Astrocyte of the spinal cord (primary cell): ENCODE data around the gene ACO2.
"Not testable (repeated sequence)": the region's sequence is repeated elsewhere in the genome, so short reads cannot be mapped to it uniquely, and the experiment has no call there.

Experiments
- DNase-seq: peaks from one replicate; pipeline ENCODE4 v3.0.0; 2011; ENCODE audit warnings: low read depth, low spot score
- H3K4me3 ChIP-seq: 2 replicates; pipeline ENCODE4 v1.5.1; 2011; ENCODE audit warnings: low read depth, mild to moderate bottlenecking, low read length, moderate library complexity
- CTCF ChIP-seq: IDR thresholded peaks from 2 replicates; pipeline ENCODE4 v1.5.1; 2012; ENCODE audit warnings: low read depth, mild to moderate bottlenecking, low read length, inconsistent platforms
- in situ Hi-C: cut with HindIII; loops from 2 replicates; pipeline ENCODE4 v1.10.0; 2017; ENCODE audit warnings: low sequenced_read_pairs

ACO2 gene

DNA sequence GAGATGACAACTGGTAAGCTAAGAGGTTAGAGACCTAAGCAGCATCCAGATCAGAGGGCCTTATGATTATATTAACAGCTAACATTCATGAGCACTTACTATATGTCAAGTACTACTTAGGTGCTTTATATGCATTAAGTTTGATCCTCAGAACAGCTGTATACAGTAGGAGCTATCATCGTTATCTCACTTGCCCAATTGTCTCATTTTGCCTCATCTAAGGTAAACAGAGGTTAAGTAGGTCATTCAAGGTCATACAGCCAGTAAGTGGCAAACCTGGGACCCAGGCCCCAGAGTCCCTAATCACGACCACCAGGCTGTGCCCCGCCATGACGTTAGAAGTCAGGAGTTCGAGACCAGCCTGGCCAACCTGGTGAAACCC is 79.9 kb downstream of the ACO2 start:
- TF ChIP-seq CTCF, result no peak
- in situ Hi-C loops, result no loop called here
- DNase-seq, result no peak
- no peak overlapping the region for H3K4me3 ChIP-seq

DNA sequence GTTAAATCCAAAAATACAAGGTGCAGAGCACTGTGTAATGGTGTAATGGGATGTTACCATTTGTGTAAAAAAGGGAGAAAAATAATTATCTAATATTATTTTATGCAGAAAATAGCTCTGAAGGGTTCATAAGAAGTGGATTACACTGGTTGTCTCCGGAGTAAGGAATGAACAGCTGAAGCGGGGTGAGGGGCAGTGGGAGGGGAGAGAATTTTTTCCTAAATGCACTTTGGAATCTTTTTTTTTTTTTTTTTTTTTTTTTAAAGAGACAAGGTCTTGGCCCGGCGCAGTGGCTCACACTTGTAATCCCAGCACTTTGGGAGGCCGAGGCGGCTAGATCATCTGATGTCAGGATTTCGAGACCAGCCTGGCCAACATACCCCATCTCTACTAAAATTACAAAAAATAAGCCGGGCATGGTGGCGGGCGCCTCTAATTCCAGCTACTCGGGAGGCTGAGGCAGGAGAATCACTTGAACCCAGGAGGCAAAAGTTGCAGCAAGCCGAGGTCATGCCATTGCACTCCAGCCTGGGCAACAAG is 82.1 kb downstream of the ACO2 start:
- in situ Hi-C loops, result no loop called here
- no peak overlapping the region for H3K4me3 ChIP-seq
- TF ChIP-seq CTCF, result no peak
- DNase-seq, result no peak

DNA sequence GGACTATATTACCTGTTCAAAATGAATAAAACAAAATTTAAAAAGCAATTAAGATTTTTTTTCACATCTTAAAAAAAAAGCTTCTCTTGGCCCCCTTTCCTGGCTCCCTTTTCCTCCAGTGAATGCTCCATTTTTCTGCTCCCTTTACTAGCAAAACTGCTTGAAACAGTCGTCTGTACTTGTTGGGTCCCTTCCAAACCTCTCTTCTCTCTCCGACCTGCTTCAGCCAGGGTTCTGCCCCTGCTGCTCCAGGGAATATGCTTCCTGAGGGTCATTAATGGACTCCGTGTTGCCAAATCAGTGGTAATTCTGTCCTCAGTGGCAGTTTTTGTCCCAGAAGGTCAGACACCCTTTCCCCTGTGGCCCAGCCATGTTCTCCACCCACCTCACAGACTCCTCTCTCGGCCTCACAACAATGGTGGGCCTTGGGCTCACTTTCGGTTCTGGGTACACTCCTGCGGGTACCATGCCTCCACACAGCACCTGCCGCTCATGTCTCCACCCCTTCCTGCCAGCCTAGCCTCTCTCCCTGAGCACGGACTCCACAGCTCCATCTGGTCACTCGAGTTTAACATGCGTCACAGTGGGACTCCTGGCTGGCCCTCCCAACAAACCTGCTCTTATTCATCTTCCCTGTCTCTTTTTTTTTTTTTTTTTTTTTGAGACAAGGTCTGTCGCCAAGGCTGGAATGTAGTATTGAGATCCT is 83.1 kb downstream of the ACO2 start:
- H3K4me3 ChIP-seq, result no peak overlapping the region
- TF ChIP-seq CTCF, result no peak
- no peak for DNase-seq
- in situ Hi-C loops, result no loop called here

DNA sequence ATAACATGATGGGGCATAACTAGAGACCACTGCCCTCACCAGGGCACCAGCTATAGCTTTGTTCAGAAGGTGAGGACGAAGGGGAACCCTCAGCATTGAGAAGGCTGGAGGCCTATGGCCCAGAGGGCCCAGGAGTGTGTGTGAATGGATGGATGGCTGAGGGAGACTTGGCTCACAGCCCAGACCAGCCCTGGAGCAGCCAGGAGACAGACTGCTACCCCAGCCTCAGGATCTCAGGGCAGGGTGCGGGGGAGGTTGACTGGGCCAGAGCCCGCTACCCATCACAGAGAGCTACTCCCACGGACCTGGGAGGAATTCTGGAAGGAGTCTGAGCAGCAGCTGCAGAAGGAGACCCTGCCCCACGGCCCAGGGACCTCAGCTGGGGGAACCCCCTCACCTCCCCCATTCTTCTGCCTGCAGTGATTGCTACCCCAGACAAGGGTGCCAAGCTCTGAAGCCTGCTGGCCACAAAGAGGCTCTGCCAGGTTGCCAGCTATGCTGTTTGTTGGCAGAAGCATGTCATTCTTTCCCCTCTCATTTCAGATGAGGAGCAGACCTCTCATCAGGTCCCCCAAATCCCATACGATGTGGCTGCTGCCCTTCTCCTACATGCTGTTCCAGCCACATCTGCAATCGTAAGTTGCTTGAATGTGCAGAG is 86.5 kb downstream of the ACO2 start:
- DNase-seq, result no peak
- no peak overlapping the region for H3K4me3 ChIP-seq
- in situ Hi-C loops, result no loop called here
- no peak for TF ChIP-seq CTCF

- no peak for DNase-seq
- no peak for TF ChIP-seq CTCF
- in situ Hi-C loops, result no loop called here
- H3K4me3 ChIP-seq, result no peak overlapping the region
These were observed 87.6 kb downstream of the ACO2 start for GRCh38 chr22:41556561-41556960.

- no peak overlapping the region for H3K4me3 ChIP-seq
- peak; percentile 87 for DNase-seq
- TF ChIP-seq CTCF, result no peak
- in situ Hi-C loops, result no loop called here
These were observed 88.7 kb downstream of the ACO2 start for GRCh38 chr22:41557401-41558240.

DNA sequence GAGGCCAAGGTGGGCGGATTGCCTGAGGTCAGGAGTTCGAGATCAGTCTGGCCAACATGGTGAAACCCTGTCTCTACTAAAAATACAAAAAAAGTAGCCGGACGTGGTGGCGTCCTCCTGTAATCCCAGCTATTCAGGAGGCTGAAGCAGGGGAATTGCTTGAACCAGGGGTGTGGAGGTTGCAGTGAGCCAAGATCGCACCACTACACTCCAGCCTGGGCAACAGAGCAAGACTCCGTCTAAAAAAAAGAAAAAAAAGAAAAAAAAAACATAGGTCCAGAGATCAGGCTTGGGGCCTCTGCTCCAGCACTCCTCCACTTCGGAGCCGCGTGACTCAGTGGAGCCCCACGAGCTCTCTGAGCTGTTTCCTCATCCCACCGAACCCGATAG is 89.3 kb downstream of the ACO2 start:
- in situ Hi-C loops, DNase-seq, H3K4me3 ChIP-seq: not testable (repeated sequence)
